Measurements from ENCODE around the gene RNU11. TPM values are rescaled to one million over a fixed set of nuclear protein-coding genes. Genes with fewer than 3 reads are reported as not detected.

The RNU11 gene
- not detected for total RNA-seq
- long read RNA-seq: 0 reads

GRCh38 chr1:28648474-28649198 is at the start of gene RNU11:
RNU11 (plus strand) TSS chr1:28648600.
- DNase-seq (peak; percentile 87), ATAC-seq (peak; percentile 90 to 92)
- H3K36me3 ChIP-seq: no peaks in the 10 kb centered on the region
- H3K4me3 ChIP-seq: peak within 1 kb of the TSS; percentile 62
- no peak for TF ChIP-seq CTCF (IDR thresholded peaks at IDR 0.05)
- intact Hi-C loops (cut with DNase I): no loop called here
- peaks cover 24% of the 10 kb centered on the region for H3K4me1 ChIP-seq
- H3K27me3 ChIP-seq (ENCODE audit: low read depth): no peaks in the 10 kb centered on the region
- H3K27ac ChIP-seq: peak within 1 kb of the TSS; percentile 99
- H3K9me3 ChIP-seq: no peaks in the 10 kb centered on the region

- no peak for TF ChIP-seq CTCF (IDR thresholded peaks at IDR 0.05)
- intact Hi-C loops (cut with DNase I): no loop called here
- ATAC-seq: no peak
- no peak overlapping the region for H3K4me3 ChIP-seq
- no peak overlapping the region for H3K27ac ChIP-seq
- no peak for DNase-seq
- no peaks in the 10 kb centered on the region for H3K27me3 ChIP-seq (ENCODE audit: low read depth)
- peaks cover 52% of the 10 kb centered on the region for H3K36me3 ChIP-seq
- no peaks in the 10 kb centered on the region for H3K4me1 ChIP-seq
- no peaks in the 10 kb centered on the region for H3K9me3 ChIP-seq
Observed at GRCh38 chr1:28601696-28602095, 46.7 kb upstream of the RNU11 start.

- no peaks in the 10 kb centered on the region for H3K27me3 ChIP-seq (ENCODE audit: low read depth)
- no peak overlapping the region for H3K4me3 ChIP-seq
- TF ChIP-seq CTCF (IDR thresholded peaks at IDR 0.05): peak; percentile 66
- intact Hi-C loops (cut with DNase I): no loop called here
- no peaks in the 10 kb centered on the region for H3K9me3 ChIP-seq
- H3K36me3 ChIP-seq: peaks cover 62% of the 10 kb centered on the region
- ATAC-seq (peak; percentile 71 to 76), DNase-seq (no peak)
- H3K27ac ChIP-seq: no peak overlapping the region
- H3K4me1 ChIP-seq: no peaks in the 10 kb centered on the region
Observed at GRCh38 chr1:28602536-28603439, 45.6 kb upstream of the RNU11 start.

GRCh38 chr1:28604411-28604810 is 44.0 kb upstream of the RNU11 start:
- no peak overlapping the region for H3K4me3 ChIP-seq
- no peak for DNase-seq
- ATAC-seq: no peak
- H3K27ac ChIP-seq: no peak overlapping the region
- intact Hi-C loops (cut with DNase I): no loop called here
- peaks cover 76% of the 10 kb centered on the region for H3K36me3 ChIP-seq
- H3K9me3 ChIP-seq: no peaks in the 10 kb centered on the region
- H3K27me3 ChIP-seq (ENCODE audit: low read depth): no peaks in the 10 kb centered on the region
- no peaks in the 10 kb centered on the region for H3K4me1 ChIP-seq
- TF ChIP-seq CTCF (IDR thresholded peaks at IDR 0.05): no peak

- Histone ChIP-seq H3K9me3 (no peaks in the 10 kb centered on the region), H3K36me3 (peaks cover 81% of the 10 kb centered on the region), H3K27me3 (ENCODE audit: low read depth) (no peaks in the 10 kb centered on the region), H3K4me3 (no peak overlapping the region), H3K27ac (no peak overlapping the region), H3K4me1 (no peaks in the 10 kb centered on the region)
- intact Hi-C loops (cut with DNase I): no loop called here
- ATAC-seq: no peak
- no peak for DNase-seq
- no peak for TF ChIP-seq CTCF (IDR thresholded peaks at IDR 0.05)
Observed at GRCh38 chr1:28604962-28605361, 43.4 kb upstream of the RNU11 start.

Data from lower lobe of right lung (tissue), 2 donors.